ENCODE data around the gene ALKBH6.

- no peak for TF ChIP-seq POLR2AphosphoS5 (IDR thresholded peaks at IDR 0.05; ENCODE audit: low read length)
- no peak for TF ChIP-seq EGR1 (IDR thresholded peaks at IDR 0.05; ENCODE audit: borderline replicate concordance in 1 of 2, low read depth in 2 of 2, low read length in 2 of 2)
- no peak for TF ChIP-seq BHLHE40 (IDR thresholded peaks at IDR 0.05; ENCODE audit: borderline replicate concordance in 1 of 2, low read depth in 2 of 2, low read length in 1 of 2)
- TF ChIP-seq, protein P1, sequence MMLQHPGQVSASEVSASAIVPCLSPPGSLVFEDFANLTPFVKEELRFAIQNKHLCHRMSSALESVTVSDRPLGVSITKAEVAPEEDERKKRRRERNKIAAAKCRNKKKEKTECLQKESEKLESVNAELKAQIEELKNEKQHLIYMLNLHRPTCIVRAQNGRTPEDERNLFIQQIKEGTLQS (IDR thresholded peaks at IDR 0.05; ENCODE audit: borderline replicate concordance, extremely low read depth, low read depth, low read length), result no peak
- TF ChIP-seq, protein P2, sequence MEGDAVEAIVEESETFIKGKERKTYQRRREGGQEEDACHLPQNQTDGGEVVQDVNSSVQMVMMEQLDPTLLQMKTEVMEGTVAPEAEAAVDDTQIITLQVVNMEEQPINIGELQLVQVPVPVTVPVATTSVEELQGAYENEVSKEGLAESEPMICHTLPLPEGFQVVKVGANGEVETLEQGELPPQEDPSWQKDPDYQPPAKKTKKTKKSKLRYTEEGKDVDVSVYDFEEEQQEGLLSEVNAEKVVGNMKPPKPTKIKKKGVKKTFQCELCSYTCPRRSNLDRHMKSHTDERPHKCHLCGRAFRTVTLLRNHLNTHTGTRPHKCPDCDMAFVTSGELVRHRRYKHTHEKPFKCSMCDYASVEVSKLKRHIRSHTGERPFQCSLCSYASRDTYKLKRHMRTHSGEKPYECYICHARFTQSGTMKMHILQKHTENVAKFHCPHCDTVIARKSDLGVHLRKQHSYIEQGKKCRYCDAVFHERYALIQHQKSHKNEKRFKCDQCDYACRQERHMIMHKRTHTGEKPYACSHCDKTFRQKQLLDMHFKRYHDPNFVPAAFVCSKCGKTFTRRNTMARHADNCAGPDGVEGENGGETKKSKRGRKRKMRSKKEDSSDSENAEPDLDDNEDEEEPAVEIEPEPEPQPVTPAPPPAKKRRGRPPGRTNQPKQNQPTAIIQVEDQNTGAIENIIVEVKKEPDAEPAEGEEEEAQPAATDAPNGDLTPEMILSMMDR (IDR thresholded peaks at IDR 0.05 in 2 of 3, conservative IDR thresholded peaks at IDR 0.05 in 1 of 3; ENCODE audit: control insufficient read depth in 2 of 3, extremely low read depth in 1 of 3, insufficient read depth in 1 of 3, low read depth in 3 of 3, low read length in 3 of 3), result no peak
- TF ChIP-seq, protein P3, sequence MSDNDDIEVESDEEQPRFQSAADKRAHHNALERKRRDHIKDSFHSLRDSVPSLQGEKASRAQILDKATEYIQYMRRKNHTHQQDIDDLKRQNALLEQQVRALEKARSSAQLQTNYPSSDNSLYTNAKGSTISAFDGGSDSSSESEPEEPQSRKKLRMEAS (IDR thresholded peaks at IDR 0.05; ENCODE audit: low read depth, low read length), result no peak
- TF ChIP-seq MXI1 (IDR thresholded peaks at IDR 0.05; ENCODE audit: low read depth, low read length), result no peak
- TF ChIP-seq POLR2A (IDR thresholded peaks at IDR 0.05; ENCODE audit: low read depth, low read length), result no peak
- TF ChIP-seq HDAC6 (IDR thresholded peaks at IDR 0.05; ENCODE audit: unreplicated experiment), result no peak
Measured at GRCh38 chr19:36010402-36010801, 3.6 kb downstream of the ALKBH6 start.
